Muscle of back (tissue), 11 donors: ENCODE measurements around the gene PDS5A. TPM values are rescaled to one million over a fixed set of nuclear protein-coding genes. Genes with fewer than 3 reads are reported as not detected.
"Not testable (repeated sequence)": the region's sequence is repeated elsewhere in the genome, so short reads cannot be mapped to it uniquely, and the experiment has no call there.

ENCODE experiments used
- DNase-seq, 3 donors: peaks; one replicate each; pipeline versions ENCODE4 v3.0.0 to v3.0.0-alpha.2; 2013
- polyA plus RNA-seq, 10 donors: library from polyadenylated mRNA; unstranded; fragments of 120-200 nt; gene quantifications; one replicate each; pipeline ENCODE4 v1.2.1, GENCODE V29; 2013; ENCODE audit not compliant: insufficient read length in 10 of 10

The PDS5A gene
- polyA plus RNA-seq, 10 donors = 28.4 to 43.2 (median 37.2) TPM

- no peak for DNase-seq
These were observed 137.7 kb downstream of the PDS5A start for GRCh38 chr4:39840027-39840426.

GRCh38 chr4:39838431-39838830, 139.3 kb downstream of the PDS5A start:
- DNase-seq = not testable (repeated sequence)

GRCh38 chr4:39834269-39834668, 143.4 kb downstream of the PDS5A start:
- DNase-seq = no peak

- DNase-seq = no peak
These were observed 151.9 kb downstream of the PDS5A start for GRCh38 chr4:39825741-39826231.

GRCh38 chr4:39825090-39825489, 152.6 kb downstream of the PDS5A start:
- DNase-seq = no peak

- DNase-seq = peak; percentile 24 to 50 (median 44)
These were observed 154.5 kb downstream of the PDS5A start for GRCh38 chr4:39823191-39823590.

- DNase-seq = no peak
These were observed 155.0 kb downstream of the PDS5A start for GRCh38 chr4:39822662-39823061.

- no peak for DNase-seq
These were observed 155.8 kb downstream of the PDS5A start for GRCh38 chr4:39821951-39822350.

- DNase-seq = no peak
These were observed 157.5 kb downstream of the PDS5A start for GRCh38 chr4:39820186-39820585.

- no peak for DNase-seq
These were observed 159.1 kb downstream of the PDS5A start for GRCh38 chr4:39818646-39819045.

GRCh38 chr4:39814403-39815185, 163.1 kb downstream of the PDS5A start:
- DNase-seq = peak in 1 of 3 donors; percentile 23

GRCh38 chr4:39813761-39814160, 163.9 kb downstream of the PDS5A start:
- DNase-seq = not testable (repeated sequence)

GRCh38 chr4:39813033-39813432, 164.7 kb downstream of the PDS5A start:
- not testable (repeated sequence) for DNase-seq

GRCh38 chr4:39812500-39812899, 165.2 kb downstream of the PDS5A start:
- DNase-seq = no peak

- DNase-seq = no peak
These were observed 169.4 kb downstream of the PDS5A start for GRCh38 chr4:39808231-39808749.

- DNase-seq = no peak
These were observed 175.7 kb downstream of the PDS5A start for GRCh38 chr4:39802005-39802404.

- not testable (repeated sequence) for DNase-seq
These were observed 184.7 kb downstream of the PDS5A start for GRCh38 chr4:39792976-39793375.

- no peak for DNase-seq
These were observed 185.2 kb downstream of the PDS5A start for GRCh38 chr4:39792529-39792928.

GRCh38 chr4:39792128-39792527, 185.6 kb downstream of the PDS5A start:
- DNase-seq = no peak

- DNase-seq = no peak
These were observed 190.9 kb downstream of the PDS5A start for GRCh38 chr4:39786838-39787237.

- DNase-seq = no peak
These were observed 192.6 kb downstream of the PDS5A start for GRCh38 chr4:39785083-39785482.

GRCh38 chr4:39781988-39782387, 195.7 kb downstream of the PDS5A start:
- not testable (repeated sequence) for DNase-seq
